Erythroblast (primary cell): ENCODE measurements around the gene NEMP1.

Source experiments
- GATA1 ChIP-seq: IDR thresholded peaks from 2 replicates; pipeline ENCODE4 v1.6.1; 2011; ENCODE audit warnings: low read depth, mild to moderate bottlenecking, control low read depth, low read length, moderate library complexity
- POLR2A ChIP-seq: IDR thresholded peaks from 2 replicates; pipeline ENCODE4 v1.6.1; 2011; ENCODE audit warnings: mild to moderate bottlenecking, low read length

DNA sequence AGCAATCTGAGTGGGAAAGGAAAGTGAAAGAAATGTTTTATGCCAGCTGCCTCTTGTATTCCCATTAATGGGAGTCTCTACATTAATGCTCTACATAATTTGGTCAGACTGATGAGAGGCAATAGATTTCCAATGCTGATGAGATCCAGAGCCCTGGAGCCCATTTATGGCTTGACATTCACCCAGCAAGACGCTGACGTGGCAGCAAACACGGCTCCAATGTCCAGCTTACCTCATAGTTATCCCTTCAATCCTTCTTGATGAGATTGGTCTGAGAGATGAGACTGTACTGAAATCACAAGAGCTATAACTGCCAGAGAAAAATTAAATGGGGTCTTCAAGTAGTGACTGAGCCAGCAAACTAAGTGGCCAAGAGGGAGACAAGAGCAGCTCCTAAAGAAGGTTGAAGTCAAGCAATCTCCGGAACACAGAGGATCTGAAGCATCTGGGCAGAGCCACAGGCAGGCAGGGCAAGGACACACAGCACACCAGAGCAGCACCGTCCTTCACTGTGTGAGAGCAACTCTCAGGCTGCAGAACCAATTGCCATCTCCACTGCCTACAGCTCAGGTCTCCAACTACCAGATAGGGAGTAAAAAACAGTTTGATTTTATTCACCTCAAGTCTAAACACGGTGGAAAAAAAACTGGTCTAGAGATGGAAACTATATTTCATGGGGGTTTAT, 21.4 kb downstream of the NEMP1 start:
- TF ChIP-seq POLR2A: no peak
- TF ChIP-seq GATA1: no peak
